HG02970 (cell line): ENCODE data around the gene HMGCL.
A peak's percentile ranks its signal among the peaks of the same experiment; 100 is the strongest.
"Not testable (repeated sequence)": the region's sequence is repeated elsewhere in the genome, so short reads cannot be mapped to it uniquely, and the experiment has no call there.

ENCODE experiments used
- ATAC-seq: cut with Tn5 transposase; IDR thresholded peaks from one replicate; pipeline ENCODE4 v1.9.1; 2021; ENCODE audit warnings: mild to moderate bottlenecking, moderate library complexity, moderate number of reproducible peaks; ENCODE audit not compliant: unreplicated experiment, low FRiP score

The HMGCL gene

GRCh38 chr1:23827717-23828116, 2.5 kb upstream of the HMGCL start:
- ATAC-seq = no peak

DNA sequence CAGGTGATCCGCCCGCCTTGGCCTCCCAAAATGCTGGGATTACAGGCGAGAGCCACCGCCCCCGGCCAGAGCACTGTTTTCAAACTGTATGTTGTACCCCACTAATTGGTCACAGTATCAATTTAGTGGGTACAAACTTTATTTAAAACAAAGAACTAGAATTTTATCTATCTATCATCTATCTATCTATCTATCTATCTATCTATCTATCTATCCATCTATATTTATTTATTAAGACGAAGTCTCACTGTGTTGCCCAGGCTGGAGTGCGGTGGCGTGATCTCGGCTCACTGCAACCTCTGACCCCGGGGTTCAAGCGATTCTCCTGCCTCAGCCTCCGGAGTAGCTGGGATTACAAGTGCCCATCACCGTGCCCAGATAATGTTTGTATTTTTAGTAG, 1.4 kb upstream of the HMGCL start:
- ATAC-seq = not testable (repeated sequence)

- ATAC-seq = no peak
Measured at GRCh38 chr1:23825762-23826522, 713 bp upstream of the HMGCL start.

GRCh38 chr1:23824711-23825075, 536 bp downstream of the HMGCL start:
- ATAC-seq = no peak

- ATAC-seq = no peak
Measured at GRCh38 chr1:23823767-23824166, 1.5 kb downstream of the HMGCL start.

GRCh38 chr1:23817633-23818032, 7.6 kb downstream of the HMGCL start:
- ATAC-seq = no peak

- no peak for ATAC-seq
Measured at GRCh38 chr1:23816906-23817305, 8.3 kb downstream of the HMGCL start.

GRCh38 chr1:23816361-23816760, 8.9 kb downstream of the HMGCL start:
- no peak for ATAC-seq

DNA sequence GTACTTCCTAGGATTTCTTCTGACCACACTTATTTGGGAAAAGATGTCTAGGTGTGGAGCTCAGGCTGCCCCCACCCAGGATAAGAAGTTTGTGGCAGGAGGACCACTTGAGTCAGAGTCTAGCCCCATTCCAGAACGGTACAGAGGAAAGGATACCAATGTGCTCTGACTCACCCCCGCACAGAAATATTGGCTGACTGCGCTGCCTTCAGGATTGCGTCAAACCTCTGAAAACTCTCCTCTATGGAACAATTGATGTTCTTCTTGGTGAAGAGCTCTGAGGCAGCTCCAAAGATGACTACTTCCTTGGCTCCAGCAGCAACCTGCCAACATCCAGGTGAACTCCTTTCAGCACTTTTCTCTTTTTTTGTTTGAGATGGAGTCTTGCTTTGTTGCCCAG, 11.2 kb downstream of the HMGCL start:
- no peak for ATAC-seq

DNA sequence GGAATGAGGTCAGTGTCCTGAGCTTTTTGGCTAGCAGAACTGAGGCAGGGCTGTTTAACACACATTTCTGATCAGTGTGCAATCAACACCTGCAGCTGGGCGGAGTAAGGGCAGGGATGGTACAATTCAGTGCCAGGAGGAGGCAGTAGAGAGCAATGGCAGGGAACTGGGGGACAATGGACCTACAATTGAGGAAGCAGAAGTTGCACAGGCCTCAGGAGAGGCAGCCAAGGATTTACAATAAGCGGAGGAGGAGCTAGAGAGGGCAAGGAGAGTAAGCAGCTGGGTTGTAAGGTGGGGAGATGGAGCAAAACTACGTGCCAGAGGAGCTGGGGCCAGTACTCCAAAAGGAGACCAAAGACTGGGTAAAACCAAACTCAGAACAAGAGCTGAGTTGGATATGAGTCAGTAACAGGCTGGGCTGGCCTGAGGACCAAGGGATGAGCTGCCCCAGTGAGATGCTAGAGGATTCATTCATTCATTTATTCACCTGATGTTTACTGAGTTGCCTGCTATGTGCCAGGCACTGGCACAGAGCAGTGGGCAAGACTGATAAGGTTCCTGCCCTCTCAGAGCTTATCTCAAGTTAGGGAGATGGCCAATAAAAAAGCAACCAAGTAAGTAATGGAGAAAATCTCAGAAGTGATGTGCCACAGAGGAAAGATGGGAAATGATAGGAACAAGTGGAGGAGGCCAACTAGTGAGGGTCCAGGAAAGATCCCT, 14.2 kb downstream of the HMGCL start:
- peak; percentile 54 for ATAC-seq

DNA sequence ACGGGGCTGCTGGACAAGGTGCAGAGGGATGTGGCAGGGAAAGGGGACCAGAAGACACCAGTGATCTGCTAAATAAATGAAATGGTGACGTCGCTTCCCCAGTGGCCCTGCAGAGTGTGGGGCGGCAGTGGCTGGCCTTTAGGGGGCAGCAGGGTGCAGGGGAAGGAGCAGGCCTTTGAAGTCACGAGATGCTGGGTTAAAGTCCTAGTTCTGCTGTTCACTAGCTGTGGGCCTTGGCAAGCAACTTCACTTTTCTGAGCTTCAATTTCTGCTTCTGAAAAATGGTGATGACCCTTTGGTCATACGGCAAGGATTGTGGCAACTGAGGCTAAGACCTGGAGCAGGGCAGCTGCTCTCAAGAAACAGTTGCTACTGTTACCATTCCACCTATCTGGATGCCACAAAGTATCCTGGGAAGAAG, 15.5 kb downstream of the HMGCL start:
- no peak for ATAC-seq

GRCh38 chr1:23807453-23807852, 17.8 kb downstream of the HMGCL start:
- no peak for ATAC-seq

DNA sequence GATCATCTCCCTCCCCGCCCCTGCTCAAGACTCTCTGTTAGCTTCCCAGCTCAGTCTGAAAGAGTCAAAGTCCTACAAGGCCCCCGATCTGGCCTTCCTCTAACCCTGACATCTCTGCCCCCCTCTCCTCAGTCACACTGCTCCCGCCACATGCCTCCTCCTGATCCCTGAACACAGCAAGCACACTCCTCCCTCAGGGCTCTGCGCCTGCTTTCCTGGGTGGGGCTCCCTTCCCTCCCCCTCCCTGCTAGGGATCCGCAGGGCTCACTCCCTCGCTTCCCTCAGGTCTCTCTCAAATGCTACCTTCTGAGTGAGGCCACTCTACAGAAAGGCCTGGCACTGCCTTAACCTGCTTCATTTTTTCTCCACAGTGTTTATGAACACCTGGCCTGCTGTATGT, 18.9 kb downstream of the HMGCL start:
- no peak for ATAC-seq

GRCh38 chr1:23805025-23805424, 20.2 kb downstream of the HMGCL start:
- ATAC-seq = no peak

DNA sequence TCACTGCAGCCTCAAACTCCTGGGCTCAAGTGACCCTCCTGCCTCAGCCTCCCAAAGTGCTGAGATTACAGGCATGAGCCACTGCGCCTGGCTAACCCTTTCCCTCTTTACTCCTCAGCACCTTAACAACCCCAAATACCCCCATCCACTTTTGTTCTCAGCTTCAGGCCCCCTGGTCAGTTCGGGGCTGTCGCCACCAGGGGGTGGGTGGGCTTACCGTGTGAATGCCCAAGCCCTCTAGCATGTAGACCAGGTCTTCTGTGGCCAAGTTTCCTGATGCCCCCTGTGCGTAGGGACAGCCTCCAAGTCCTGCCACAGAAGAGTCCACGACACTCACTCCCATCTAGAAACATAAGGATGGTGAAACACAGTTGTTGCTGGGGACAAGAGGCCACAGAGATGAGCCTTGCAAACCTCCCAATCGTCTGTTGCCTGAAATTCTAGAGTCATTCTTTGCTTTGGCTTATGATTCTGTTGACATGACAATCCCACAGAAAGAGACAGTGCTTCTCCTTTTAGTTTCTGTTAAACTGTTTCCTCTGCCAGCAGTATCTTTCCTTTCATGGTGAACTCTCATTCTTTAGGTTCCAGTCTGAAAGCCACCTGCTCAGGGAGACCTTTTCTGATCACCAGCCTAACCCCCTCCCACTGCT, 20.9 kb downstream of the HMGCL start:
- no peak for ATAC-seq

GRCh38 chr1:23803674-23804073, 21.6 kb downstream of the HMGCL start:
- no peak for ATAC-seq

DNA sequence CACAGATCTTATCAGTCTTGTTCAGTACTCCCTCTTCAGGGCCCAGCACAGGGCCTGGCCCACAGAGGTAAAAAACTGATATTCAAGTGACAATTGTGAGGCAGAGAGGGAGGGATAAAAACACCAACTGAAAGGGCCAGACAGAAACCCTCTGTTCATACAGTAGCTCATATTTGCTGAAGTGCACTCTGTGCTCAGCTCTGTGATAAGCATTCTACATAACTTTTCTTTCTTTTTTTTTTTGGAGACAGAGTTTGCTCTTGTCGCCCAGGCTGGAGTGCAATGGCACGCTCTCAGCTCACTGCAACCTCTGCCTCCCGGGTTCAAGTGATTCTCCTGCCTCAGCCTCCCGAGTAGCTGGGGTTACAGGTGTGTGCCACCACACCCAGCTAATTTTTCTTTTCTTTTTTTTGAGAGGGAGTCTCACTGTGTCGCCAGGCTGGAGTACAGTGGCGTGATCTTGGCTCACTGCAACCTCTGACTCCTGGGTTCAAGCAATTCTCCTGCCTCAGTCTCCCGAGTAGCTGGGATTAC, 22.4 kb downstream of the HMGCL start:
- ATAC-seq = not testable (repeated sequence)

- ATAC-seq = no peak
Measured at GRCh38 chr1:23801876-23802275, 23.4 kb downstream of the HMGCL start.

DNA sequence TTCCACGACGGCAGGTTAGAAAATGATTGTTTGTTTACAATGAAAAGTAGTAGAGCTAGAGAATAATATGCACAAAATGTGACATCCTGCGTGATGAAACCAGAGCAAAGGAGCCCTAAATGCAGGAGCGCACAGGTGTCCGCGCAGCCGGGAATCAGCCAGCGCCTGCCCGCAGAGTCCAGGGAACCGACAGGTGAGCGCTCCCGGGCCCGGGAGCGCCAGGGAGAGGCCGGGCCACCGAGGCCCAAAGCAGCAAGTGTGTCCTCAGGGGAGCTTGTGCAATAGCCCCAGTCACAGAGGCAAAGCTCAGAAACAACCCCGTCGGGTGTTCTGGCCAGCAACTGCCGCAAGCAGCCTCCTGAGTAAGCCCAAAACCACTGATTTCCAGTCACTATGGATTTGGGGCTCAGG, 23.9 kb downstream of the HMGCL start:
- ATAC-seq = no peak

DNA sequence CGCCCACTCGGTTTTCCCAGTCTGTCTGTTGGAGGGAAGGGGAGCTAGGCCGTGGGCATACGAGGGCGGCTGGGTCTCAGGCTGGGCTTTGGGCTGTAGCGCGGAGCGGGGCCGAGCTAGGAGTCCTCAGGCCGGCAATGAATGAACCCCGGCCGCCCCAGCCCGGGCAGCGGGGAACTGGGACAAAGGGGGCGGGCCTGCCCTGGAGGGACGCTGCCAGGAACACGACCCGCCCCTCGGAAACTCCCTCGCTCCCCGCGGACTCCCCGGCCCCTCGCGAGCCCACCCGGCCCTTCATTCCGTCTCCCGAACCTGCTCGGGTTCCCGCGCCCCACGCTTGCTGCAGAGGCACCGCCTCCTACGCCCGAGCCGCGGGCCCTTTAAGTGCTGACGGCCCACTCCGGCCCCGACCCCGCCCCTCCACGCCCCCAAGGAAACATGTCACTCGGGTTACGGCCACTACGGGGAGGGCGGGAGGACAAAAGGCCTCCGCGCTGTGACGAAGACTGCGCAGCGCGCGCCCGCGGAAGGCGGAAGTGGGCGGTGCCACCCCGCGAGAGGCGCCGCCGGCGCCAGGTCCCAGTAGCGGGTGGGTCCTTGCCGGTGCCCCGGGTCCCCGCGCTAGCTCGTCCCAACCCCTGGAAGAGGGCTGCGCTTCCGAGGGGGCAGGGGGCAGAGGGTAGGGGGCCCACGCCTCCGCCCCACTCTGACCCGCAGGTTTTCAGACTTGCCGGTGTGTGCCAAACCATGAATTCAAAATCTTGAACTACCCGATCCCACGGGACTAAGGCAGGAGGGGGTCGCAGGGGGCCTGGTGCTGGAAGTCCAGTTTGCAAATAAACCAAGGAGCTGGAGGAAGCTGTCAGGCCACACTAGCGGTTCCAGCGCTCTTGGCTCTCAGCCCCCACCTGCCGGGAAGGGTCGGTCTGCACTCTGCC, 24.6 kb downstream of the HMGCL start, which contains the start of gene GALE:
Gene GALE (minus strand): TSS at position 355 of the 938 bp plus-strand sequence. CDS start 1,747 bp downstream, outside the sequence.
- peak; percentile 75 for ATAC-seq
